DND-41 (cell line): ENCODE results near the gene PTPRR.

Source experiments
- EZH2 ChIP-seq: IDR thresholded peaks from 3 replicates; pipeline ENCODE4 v1.6.1; 2012; ENCODE audit warnings: borderline replicate concordance, low read depth, mild to moderate bottlenecking, moderate library complexity, low read length, inconsistent platforms; ENCODE audit not compliant: severe bottlenecking
- TF ChIP-seq, protein P1 (sequence below): IDR thresholded peaks from 2 replicates; pipeline ENCODE4 v1.5.1; 2012; ENCODE audit warnings: borderline replicate concordance, low read length, moderate library complexity, mild to moderate bottlenecking; ENCODE audit not compliant: poor library complexity, severe bottlenecking; ENCODE audit errors: extremely low read depth

DNA sequence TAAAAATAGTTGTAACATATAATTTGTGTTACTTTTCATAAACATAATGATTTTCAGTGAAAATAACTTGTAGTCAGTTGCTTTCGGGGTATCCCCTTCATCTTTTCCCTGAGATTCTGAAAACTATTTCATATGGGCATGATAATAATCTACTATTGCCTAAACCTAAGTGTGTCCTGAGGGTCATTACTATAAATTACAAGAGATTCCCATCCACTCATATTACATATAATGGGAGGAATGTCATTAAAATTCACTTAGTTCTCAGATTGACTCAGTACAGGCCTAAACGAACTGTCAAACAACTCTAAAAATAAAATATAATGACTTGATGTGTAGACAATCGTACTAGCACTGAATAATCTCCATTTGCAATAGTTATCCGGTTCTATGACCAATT is 72.7 kb downstream of the PTPRR start:
- TF ChIP-seq, protein P1, sequence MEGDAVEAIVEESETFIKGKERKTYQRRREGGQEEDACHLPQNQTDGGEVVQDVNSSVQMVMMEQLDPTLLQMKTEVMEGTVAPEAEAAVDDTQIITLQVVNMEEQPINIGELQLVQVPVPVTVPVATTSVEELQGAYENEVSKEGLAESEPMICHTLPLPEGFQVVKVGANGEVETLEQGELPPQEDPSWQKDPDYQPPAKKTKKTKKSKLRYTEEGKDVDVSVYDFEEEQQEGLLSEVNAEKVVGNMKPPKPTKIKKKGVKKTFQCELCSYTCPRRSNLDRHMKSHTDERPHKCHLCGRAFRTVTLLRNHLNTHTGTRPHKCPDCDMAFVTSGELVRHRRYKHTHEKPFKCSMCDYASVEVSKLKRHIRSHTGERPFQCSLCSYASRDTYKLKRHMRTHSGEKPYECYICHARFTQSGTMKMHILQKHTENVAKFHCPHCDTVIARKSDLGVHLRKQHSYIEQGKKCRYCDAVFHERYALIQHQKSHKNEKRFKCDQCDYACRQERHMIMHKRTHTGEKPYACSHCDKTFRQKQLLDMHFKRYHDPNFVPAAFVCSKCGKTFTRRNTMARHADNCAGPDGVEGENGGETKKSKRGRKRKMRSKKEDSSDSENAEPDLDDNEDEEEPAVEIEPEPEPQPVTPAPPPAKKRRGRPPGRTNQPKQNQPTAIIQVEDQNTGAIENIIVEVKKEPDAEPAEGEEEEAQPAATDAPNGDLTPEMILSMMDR: no peak
- TF ChIP-seq EZH2: no peak
